ENCODE measurements around the gene SLC35C1. TPM values are rescaled to one million over a fixed set of nuclear protein-coding genes. Genes with fewer than 3 reads are reported as not detected.
A peak's percentile ranks its signal among the peaks of the same experiment; 100 is the strongest.
"Not testable (repeated sequence)": the region's sequence is repeated elsewhere in the genome, so short reads cannot be mapped to it uniquely, and the experiment has no call there.

SLC35C1 gene
- total RNA-seq, 4 donors from 2014 or later = 24.8 to 68.8 (median 62.0) TPM

DNA sequence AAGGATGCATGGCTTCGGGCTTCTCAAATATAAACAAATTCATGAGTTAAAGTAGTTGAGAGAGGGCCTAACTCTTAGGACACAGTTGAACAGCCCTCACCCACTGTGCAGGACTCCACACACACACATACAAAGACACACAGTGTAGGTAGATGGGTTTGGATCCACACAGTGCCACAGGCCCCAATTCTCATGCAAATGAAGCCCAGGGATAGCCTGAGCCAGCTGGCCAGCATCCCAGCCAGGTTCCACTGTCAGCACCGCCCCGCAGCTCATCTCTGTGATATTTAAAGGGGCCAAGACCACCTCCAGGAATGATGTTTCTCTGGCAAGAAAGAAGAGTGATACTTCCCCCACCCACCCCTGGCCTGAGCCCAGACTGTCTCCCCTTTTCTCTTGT lies 11.7 kb downstream of the SLC35C1 start:
- Histone ChIP-seq H3K9me3 (no peaks in the 10 kb centered on the region), H3K4me1 (peaks cover 0 to 6% (median 0%) of the 10 kb centered on the region in 4 donors), H3K4me3 (no peak overlapping the region), H3K36me3 (peaks cover 0 to 8% (median 0%) of the 10 kb centered on the region in 3 donors), H3K27ac (peak overlapping the region in 2 of 4 donors; percentile 0 to 46), H3K27me3 (no peaks in the 10 kb centered on the region)
- no peak for TF ChIP-seq POLR2A (IDR thresholded peaks at IDR 0.05)
- TF ChIP-seq, protein P1, sequence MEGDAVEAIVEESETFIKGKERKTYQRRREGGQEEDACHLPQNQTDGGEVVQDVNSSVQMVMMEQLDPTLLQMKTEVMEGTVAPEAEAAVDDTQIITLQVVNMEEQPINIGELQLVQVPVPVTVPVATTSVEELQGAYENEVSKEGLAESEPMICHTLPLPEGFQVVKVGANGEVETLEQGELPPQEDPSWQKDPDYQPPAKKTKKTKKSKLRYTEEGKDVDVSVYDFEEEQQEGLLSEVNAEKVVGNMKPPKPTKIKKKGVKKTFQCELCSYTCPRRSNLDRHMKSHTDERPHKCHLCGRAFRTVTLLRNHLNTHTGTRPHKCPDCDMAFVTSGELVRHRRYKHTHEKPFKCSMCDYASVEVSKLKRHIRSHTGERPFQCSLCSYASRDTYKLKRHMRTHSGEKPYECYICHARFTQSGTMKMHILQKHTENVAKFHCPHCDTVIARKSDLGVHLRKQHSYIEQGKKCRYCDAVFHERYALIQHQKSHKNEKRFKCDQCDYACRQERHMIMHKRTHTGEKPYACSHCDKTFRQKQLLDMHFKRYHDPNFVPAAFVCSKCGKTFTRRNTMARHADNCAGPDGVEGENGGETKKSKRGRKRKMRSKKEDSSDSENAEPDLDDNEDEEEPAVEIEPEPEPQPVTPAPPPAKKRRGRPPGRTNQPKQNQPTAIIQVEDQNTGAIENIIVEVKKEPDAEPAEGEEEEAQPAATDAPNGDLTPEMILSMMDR (IDR thresholded peaks at IDR 0.05) = no peak
- no peak for DNase-seq

DNA sequence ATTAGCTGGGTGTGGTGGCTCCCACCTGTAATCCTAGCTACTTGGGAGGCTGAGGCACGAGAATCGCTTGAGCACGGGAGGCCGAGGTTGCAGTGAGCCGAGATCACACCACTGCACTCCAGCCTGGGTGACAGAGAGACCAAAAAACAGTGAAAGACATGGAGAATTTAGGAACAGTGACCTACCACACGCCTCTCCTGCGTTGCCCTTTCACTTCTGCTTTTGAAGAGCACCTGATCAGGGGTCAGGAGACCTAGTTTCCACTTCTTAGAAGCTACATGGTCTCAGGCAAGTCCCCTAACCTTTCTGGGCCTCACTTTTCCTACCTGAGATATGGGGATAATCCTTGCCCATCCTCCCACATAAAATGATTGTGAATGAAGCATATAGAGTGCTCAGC lies 12.2 kb downstream of the SLC35C1 start:
- no peak for TF ChIP-seq POLR2A (IDR thresholded peaks at IDR 0.05)
- TF ChIP-seq, protein P1 (IDR thresholded peaks at IDR 0.05) = no peak
- Histone ChIP-seq H3K4me1 (peaks cover 0 to 6% (median 0%) of the 10 kb centered on the region in 4 donors), H3K36me3 (peaks cover 0 to 3% (median 0%) of the 10 kb centered on the region in 3 donors), H3K4me3 (no peak overlapping the region), H3K9me3 (no peaks in the 10 kb centered on the region), H3K27me3 (no peaks in the 10 kb centered on the region), H3K27ac (peak overlapping the region in 2 of 4 donors; percentile 0 to 46)
- peak in 1 of 3 donors; percentile 50 for DNase-seq

DNA sequence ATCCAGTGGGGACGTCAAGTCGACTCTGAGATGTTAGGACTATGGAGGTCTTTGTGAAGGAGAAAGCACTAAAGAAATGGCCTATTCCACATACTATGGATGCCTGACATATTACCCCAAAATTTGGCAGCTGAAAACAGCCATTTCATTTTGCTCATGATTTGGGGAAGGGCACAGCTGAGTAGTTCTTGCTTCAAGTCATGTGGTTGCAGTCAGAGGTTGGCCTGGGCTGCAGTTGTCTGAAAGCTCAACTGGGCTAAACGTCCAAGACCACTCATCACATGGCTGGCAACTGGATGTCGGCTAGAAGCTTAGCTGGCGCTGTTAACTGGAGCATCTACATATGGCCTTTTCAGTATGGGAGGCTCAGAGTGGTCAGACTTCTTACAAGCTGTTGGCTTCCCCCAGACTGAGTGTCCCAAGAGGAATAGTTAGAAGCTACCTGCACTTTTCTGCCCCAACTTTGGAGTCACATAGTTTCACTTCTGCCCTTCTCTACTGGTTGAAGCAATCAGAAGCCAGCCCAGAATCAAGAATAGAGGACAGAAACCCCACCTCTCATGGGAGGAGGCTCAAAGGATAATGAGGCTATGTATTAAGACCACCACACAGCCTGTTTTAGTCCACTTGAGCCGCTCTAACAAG lies 14.1 kb downstream of the SLC35C1 start:
- TF ChIP-seq, protein P1 (IDR thresholded peaks at IDR 0.05) = no peak
- no peak for TF ChIP-seq POLR2A (IDR thresholded peaks at IDR 0.05)
- Histone ChIP-seq H3K9me3 (no peaks in the 10 kb centered on the region), H3K36me3 (no peaks in the 10 kb centered on the region), H3K27ac (no peak overlapping the region), H3K4me3 (no peak overlapping the region), H3K27me3 (no peaks in the 10 kb centered on the region), H3K4me1 (peaks cover 0 to 6% (median 0%) of the 10 kb centered on the region in 4 donors)
- DNase-seq = no peak

DNA sequence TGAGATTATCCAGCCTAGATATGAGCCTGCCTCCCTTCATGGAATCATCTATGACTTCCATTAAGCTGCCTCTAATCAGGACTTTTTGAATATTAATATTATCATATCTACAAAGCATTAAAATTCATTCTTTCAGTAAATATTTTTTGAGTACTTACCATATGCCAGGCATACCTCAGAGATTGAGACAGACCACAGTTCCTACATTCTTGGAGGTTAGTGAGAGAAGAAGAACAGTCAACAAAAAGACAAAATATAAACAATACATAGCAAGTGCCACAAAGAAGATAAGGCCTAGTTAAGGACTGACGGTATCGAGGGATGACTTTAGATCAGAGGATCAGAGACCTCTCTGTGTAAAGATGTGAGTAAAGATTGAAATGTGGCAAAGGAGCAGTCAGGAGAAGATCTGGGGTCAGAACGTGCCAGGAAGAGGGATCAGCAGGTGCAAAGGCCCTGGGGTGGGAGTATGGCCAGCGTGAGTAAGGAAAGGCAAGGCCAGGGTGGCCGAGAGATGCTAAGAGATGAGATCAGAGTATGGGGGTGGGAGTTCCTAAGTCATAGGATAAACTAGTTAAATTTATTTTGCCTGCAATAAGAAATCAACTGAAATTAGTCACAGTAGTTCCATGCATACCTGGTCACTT lies 15.4 kb downstream of the SLC35C1 start:
- TF ChIP-seq POLR2A (IDR thresholded peaks at IDR 0.05) = no peak
- TF ChIP-seq, protein P1 (IDR thresholded peaks at IDR 0.05) = no peak
- DNase-seq = no peak

DNA sequence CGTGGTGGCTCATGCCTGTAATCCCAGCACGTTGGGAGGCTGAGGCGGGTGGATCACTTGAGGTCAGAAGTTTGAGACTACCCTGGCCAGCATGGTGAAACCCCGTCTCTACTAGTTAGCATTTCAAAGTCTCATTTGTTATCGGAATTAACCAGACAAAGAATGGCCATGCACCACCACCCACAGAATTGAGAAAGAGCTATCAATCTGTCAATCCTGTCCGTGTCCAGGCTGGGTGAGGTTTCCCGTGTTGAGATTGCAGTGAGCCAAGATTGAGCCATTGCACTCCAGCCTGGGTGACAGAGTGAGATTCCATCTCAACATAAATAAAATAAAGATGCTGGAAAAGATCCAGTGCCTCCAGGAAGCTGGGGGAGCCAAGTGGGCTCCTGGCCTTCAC lies 21.5 kb downstream of the SLC35C1 start:
- not testable (repeated sequence) for DNase-seq, H3K4me1 ChIP-seq, H3K36me3 ChIP-seq, H3K4me3 ChIP-seq, H3K9me3 ChIP-seq, H3K27me3 ChIP-seq, H3K27ac ChIP-seq

More for the DNA sequence above, 15.4 kb downstream of the SLC35C1 start:
- Histone ChIP-seq H3K4me3 (no peak overlapping the region), H3K36me3 (no peaks in the 10 kb centered on the region), H3K27me3 (no peaks in the 10 kb centered on the region), H3K27ac (no peak overlapping the region), H3K4me1 (peaks cover 0 to 6% (median 0%) of the 10 kb centered on the region in 4 donors), H3K9me3 (no peaks in the 10 kb centered on the region)

DNA sequence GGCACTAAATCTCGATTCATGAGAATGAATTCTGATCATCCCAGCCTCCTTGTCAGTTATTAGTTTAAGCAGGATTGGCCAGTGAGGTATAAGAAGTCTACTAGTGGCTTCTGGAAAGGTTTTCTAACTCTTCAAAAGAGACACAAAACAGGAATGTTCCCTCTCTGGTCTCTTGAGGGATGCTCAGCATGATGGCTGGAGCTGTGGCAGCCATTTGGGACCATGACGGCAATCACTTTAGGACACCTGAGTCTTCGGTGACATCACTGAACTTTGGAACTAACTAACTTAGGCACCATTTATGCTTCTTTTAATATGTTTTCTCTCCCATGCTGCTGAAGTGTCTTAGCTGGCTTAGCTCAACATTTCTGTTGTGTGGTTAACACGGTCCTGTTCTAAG lies 22.2 kb downstream of the SLC35C1 start:
- H3K27me3 ChIP-seq = no peaks in the 10 kb centered on the region
- H3K27ac ChIP-seq = no peak overlapping the region
- TF ChIP-seq POLR2A (IDR thresholded peaks at IDR 0.05) = no peak
- TF ChIP-seq, protein P1 (IDR thresholded peaks at IDR 0.05) = no peak
- DNase-seq = no peak
- no peaks in the 10 kb centered on the region for H3K9me3 ChIP-seq
- no peaks in the 10 kb centered on the region for H3K36me3 ChIP-seq
- no peak overlapping the region for H3K4me3 ChIP-seq
- no peaks in the 10 kb centered on the region for H3K4me1 ChIP-seq
